GM21367 (cell line): ENCODE measurements around the gene GOLGA7B.

Source experiments
- ATAC-seq: cut with Tn5 transposase; IDR thresholded peaks from one replicate; pipeline ENCODE4 v1.9.1; 2021; ENCODE audit not compliant: unreplicated experiment

Gene GOLGA7B

GRCh38 chr10:97866524-97867219 lies 17.0 kb downstream of the GOLGA7B start:
- no peak for ATAC-seq

- ATAC-seq = no peak
Measured at GRCh38 chr10:97867220-97867800, 17.7 kb downstream of the GOLGA7B start.

DNA sequence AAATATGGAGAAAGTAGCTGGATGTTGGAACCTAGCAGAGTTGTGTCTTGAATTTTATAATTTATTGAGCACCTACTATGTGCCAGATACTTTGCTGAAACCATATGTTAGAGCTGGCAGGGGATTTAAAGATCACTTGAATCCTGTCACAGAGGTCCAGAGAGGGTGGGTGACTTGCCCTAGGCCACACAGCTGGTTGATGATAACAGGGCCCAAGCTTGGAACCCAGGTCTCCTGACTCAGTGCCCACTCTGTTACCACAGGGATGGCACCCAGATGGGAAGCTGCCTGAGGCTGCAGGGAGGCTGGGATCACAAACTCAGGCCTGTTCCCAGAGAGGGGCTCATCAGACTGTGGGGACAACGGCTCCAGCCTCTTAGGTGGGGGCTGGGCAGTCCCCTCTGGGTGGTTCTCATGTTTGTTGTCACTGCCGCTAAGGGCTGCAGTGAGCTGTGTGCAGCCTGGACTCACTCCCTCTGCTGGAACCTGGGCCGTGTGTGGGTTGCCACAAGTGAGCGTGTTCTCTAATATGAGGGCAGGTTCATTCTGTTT lies 18.6 kb downstream of the GOLGA7B start:
- no peak for ATAC-seq

DNA sequence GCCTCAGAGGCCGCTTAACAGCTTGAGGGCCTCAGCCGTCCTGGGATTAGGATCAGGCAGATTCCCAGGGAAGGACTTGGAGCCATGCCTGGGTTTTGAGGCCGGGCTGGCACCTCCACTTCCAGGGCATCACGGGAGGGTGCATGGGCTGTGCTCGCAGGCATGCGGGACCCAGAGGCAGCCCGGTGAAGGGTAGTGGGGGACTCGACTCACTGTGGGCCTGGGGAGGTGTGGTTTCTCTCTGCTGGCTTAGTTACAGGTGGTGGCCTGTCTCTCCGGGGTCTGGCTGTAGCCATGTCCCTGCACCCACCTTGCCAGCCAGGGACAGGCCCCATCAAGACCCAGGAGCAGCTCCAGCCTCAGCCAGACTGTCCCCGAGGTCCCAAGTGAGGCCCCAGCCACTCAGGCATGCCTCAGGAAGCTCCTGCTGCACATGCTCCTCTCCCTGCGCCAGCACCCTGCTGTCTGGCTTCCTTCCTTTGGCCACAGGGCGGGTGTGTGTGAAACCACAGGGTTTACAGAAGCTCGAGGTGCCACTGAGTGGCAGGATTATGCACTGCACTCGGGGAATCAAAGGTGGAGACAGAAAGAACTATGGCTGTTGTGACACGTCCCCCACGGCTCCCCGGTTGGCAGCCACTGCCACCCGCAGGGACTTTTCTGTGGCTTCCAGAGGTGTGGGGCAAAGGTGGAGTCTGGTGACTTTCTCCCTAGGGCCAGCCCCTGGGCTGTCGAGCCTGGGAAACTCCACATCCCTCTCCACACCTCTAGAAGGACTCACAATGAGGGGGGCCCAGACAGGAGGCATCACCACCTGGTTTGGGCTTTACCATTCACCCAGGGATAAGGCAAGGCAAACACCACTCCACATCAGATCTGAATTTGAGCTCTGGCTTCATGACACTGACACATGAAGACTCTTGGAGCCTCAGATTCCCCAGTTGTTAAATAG lies 19.7 kb downstream of the GOLGA7B start:
- ATAC-seq = peak; percentile 95

- ATAC-seq = no peak
Measured at GRCh38 chr10:97870990-97871389, 21.3 kb downstream of the GOLGA7B start.

DNA sequence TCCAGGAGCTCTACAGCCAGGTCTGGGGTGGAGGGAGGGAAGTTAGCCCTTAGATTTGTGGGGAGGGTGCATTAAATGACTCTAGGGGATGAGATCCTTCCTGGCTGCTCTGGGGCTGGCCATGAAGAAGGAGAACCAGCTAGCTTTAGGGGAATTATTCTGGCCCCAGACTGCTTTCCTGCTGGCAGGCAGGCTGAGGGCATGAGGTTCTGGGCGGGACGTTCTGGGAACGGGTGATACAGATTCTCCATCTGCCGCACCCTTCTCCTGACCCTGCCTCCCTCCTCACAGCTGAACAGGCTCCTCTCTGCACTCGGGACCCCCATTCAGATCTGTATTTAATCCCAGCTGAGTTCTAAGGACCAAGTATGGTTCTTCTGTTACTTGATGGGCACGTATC lies 23.9 kb downstream of the GOLGA7B start:
- ATAC-seq = no peak

DNA sequence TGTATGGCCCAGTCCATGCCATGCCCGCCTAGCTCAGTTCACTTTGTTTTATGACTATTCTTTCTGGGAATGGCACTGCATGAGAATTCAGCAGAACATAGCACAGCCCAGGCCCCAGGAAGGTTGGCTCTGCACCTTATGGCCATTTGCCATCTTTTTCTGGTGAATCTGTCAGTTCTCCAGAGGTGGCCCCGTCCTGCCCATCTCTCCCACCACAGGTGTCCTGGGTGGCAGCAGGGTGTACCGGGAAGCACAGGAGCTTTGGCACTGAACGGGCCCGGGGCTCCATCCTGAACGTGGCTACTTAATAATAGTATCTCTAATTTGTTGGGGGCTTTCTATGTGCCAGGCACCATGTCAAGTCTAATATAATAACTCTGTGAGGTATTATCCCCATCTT lies 24.7 kb downstream of the GOLGA7B start:
- ATAC-seq = no peak

DNA sequence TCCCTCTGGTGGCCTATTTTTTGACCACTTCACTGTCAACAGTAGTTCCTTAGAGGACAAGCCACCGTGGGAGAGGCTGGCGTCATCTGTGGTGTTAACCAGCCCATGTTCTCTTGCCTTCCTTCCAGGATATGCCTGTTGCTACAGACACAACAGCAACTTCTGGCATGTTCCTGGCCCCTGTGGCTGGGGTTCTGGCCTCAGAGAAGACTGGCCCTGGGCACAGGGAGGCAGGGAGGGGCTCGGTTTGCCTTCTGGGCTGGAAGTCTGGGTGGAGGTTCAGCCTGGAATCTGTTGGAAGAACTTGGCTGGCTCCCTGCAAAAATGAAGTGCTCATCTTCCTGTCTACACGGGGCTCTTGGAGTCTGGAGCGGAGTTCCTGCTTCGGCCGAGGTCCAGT lies 25.7 kb downstream of the GOLGA7B start:
- no peak for ATAC-seq

GRCh38 chr10:97876402-97876801 lies 26.8 kb downstream of the GOLGA7B start:
- no peak for ATAC-seq

DNA sequence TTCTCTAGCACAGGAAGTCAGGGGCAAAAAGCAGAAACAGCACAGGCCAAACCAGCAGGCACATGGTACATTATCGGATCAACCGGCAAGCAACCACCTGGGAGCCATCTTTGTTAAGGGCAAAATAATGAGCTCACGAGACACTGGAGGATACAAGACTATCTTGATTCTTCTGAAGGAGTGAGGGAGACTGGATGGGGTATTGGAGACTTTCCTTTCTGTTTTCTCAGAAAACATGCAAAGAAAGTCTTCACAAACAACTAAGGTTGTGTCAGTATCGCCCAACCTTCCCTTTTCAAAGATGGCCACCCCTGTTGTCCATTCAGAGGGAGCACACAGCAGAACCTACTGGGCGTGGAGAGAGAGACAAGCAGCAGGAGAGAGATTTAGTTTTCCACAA lies 29.6 kb downstream of the GOLGA7B start:
- no peak for ATAC-seq

- no peak for ATAC-seq
Measured at GRCh38 chr10:97880109-97880508, 30.5 kb downstream of the GOLGA7B start.

- ATAC-seq = no peak
Measured at GRCh38 chr10:97882142-97883091, 32.8 kb downstream of the GOLGA7B start.

- no peak for ATAC-seq
Measured at GRCh38 chr10:97883092-97883485, 33.4 kb downstream of the GOLGA7B start.

- ATAC-seq = no peak
Measured at GRCh38 chr10:97886286-97886685, 36.6 kb downstream of the GOLGA7B start.

- no peak for ATAC-seq
Measured at GRCh38 chr10:97887399-97887798, 37.8 kb downstream of the GOLGA7B start.

GRCh38 chr10:97888134-97888533 lies 38.5 kb downstream of the GOLGA7B start:
- no peak for ATAC-seq

DNA sequence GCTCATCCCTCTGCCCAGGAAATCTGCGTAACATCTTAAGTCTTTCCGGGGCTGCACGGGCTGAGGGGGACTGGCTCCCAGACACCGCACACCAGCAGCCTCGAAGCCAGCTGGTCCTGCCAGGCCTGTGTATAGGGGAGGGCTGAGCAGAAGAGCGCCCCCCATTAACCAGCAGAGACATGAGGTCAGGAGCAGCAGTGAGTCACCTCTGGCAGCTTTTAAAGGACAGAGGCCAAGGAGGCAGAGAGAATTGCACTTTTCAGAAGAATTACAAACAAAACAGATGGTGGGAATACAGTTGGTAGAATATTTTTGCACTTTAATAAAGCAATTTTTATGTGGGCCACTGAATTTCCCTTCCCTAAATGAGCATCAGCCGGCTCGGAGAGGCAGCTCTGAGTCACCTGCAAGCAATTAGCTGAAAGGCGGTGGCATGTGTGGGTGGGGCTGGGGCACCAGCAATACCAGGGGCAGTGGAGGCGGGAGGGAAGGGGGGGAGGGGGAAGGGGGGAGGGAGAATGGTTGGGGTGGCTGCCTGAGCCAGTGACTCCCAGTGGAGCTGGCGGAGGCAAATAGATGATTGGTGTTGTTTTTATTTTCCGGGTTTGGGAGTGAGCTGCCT lies 39.1 kb downstream of the GOLGA7B start:
- no peak for ATAC-seq

DNA sequence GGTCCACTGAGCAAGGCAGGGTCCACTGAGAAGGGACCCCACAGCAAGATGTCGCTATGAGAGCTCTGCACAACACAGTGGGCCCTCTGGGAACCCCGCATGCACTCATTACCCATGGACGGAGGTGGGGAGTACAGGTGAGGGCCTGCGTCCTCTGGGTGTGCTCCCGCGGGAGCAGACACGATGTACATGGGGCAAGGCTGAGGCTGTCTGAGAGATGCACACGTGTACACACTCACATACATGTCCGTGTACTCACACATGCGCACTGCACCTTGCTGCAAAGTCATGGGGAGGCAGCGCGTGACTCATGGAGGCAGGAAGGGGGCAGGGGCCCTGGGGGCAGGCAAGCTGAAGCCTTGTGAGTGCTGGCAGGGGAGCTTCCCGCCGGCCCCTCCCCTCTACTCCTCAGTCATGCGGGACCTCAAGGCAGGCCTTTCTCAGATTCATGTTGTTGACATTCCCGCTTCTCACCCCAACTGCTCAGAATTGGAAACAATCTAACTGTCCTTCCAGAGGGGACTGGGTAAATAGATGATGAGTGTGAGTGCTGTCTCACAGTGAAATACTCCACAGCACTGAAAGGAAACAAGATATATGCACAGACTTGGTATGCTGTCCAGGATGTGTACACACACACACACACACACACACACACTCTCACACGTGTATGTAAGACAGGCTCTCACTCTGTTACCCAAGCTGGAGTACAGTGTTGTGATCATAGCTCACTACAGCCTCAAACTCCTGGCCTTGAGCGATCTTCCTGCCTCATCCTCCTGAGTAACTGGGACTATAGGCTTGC lies 40.0 kb downstream of the GOLGA7B start:
- no peak for ATAC-seq

DNA sequence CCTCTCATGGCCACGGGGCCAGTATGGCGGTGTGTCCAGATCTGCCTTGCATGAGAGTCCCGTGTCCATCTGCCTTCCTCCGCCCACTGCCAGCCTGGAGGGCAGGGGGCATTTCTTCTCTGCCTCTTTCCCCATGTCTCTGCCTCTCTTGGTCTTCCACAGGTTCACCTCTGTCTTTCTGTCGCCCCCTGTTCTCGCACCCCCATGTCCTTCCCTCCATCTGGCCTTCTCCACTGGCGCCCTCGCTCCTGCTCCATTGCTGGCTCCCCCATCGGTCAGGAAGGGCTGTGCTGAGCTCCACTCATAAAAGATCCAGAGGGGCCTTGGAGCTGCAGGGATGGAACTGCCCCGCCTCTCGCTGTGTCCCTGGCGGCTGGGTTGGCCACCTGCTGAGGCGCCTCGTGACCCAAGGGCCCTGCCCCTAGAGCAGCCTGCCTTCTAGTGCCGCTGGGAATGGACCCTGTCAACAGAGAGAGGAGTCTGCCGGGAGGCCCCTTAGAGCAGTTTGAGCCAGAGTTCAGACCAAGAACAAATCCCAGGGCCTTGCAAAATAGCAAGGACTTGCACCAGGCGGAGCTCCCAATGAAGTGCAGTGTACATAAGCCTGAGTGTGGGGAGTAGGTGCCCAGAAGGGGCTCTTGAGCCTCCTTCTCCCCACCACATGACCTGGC lies 42.0 kb downstream of the GOLGA7B start:
- no peak for ATAC-seq
